Measurements from ENCODE around the gene POLA1.

POLA1 gene

GRCh38 chrX:24846550-24847150 lies 152.9 kb downstream of the POLA1 start:
- TF ChIP-seq TAF1 (IDR thresholded peaks at IDR 0.05; ENCODE audit: low read depth) (no peak), RAD21 (IDR thresholded peaks at IDR 0.05; ENCODE audit: low read depth) (no peak)

- TF ChIP-seq TAF1 (IDR thresholded peaks at IDR 0.05; ENCODE audit: low read depth) (no peak), FOXM1 (IDR thresholded peaks at IDR 0.05; ENCODE audit: borderline replicate concordance, low read depth) (no peak), EGR1 (IDR thresholded peaks at IDR 0.05) (no peak), YY1 (IDR thresholded peaks at IDR 0.05; ENCODE audit: low read depth) (no peak), TEAD4 (IDR thresholded peaks at IDR 0.05) (no peak), ZBTB7A (IDR thresholded peaks at IDR 0.05; ENCODE audit: low read depth) (no peak), TCF12 (IDR thresholded peaks at IDR 0.05; ENCODE audit: low read depth) (no peak), CREB1 (IDR thresholded peaks at IDR 0.05; ENCODE audit: low read depth) (no peak), NFIC (IDR thresholded peaks at IDR 0.05) (no peak), CEBPB (IDR thresholded peaks at IDR 0.05) (no peak), REST (IDR thresholded peaks at IDR 0.05; ENCODE audit: low read depth) (no peak), RAD21 (IDR thresholded peaks at IDR 0.05; ENCODE audit: low read depth) (no peak), EP300 (IDR thresholded peaks at IDR 0.05; ENCODE audit: borderline replicate concordance) (no peak)
- TF ChIP-seq, protein P1, sequence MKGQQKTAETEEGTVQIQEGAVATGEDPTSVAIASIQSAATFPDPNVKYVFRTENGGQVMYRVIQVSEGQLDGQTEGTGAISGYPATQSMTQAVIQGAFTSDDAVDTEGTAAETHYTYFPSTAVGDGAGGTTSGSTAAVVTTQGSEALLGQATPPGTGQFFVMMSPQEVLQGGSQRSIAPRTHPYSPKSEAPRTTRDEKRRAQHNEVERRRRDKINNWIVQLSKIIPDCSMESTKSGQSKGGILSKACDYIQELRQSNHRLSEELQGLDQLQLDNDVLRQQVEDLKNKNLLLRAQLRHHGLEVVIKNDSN (IDR thresholded peaks at IDR 0.05) = no peak
- TF ChIP-seq, protein P2, sequence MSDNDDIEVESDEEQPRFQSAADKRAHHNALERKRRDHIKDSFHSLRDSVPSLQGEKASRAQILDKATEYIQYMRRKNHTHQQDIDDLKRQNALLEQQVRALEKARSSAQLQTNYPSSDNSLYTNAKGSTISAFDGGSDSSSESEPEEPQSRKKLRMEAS (IDR thresholded peaks at IDR 0.05) = no peak
Measured at GRCh38 chrX:24851289-24851688, 157.6 kb downstream of the POLA1 start.

GRCh38 chrX:24851780-24852179 lies 158.1 kb downstream of the POLA1 start:
- TF ChIP-seq ZBTB7A (IDR thresholded peaks at IDR 0.05; ENCODE audit: low read depth) (no peak), EGR1 (IDR thresholded peaks at IDR 0.05) (no peak), RAD21 (IDR thresholded peaks at IDR 0.05; ENCODE audit: low read depth) (no peak), TEAD4 (IDR thresholded peaks at IDR 0.05) (no peak), FOXM1 (IDR thresholded peaks at IDR 0.05; ENCODE audit: borderline replicate concordance, low read depth) (no peak), TAF1 (IDR thresholded peaks at IDR 0.05; ENCODE audit: low read depth) (no peak), EP300 (IDR thresholded peaks at IDR 0.05; ENCODE audit: borderline replicate concordance) (no peak), CREB1 (IDR thresholded peaks at IDR 0.05; ENCODE audit: low read depth) (no peak), NFIC (IDR thresholded peaks at IDR 0.05) (no peak), TCF12 (IDR thresholded peaks at IDR 0.05; ENCODE audit: low read depth) (no peak), REST (IDR thresholded peaks at IDR 0.05; ENCODE audit: low read depth) (no peak), CEBPB (IDR thresholded peaks at IDR 0.05) (no peak), YY1 (IDR thresholded peaks at IDR 0.05; ENCODE audit: low read depth) (no peak)
- TF ChIP-seq, protein P1 (IDR thresholded peaks at IDR 0.05) = no peak
- TF ChIP-seq, protein P2 (IDR thresholded peaks at IDR 0.05) = no peak

DNA sequence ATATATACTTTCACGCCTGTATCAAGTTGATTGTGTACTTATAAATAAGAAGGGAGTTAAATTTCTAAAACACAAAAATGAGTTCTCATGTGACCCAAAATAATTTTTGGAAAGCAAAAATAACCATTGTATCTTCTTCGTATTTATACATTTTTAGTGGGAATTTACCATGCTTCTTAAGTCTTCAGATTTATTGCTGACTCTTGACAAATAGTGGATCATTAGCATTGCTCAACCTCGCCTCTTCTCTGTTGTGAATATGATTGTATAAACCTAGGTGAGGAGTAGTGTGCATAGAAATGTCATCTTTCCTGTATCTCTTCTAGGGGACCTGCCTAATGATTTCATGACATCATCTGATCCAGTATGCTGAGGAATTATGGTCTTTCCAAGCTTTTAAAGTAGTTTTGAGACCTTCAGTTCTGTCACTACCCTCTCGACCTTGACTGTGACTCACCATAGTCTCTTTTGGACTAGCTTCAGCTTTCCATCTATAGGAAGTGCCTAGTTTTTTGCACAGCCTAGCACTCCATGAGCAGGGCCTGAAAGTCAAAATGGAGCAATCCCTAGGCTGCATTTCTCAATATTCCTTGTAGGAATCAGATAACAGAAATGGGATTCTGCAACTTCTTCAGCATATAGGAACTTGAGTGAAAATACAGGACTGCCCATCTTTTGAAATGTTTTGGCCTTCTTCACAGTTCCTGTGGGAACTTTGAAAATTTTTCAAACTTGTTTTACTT lies 164.5 kb downstream of the POLA1 start:
- TF ChIP-seq EP300 (IDR thresholded peaks at IDR 0.05; ENCODE audit: borderline replicate concordance) (no peak), REST (IDR thresholded peaks at IDR 0.05; ENCODE audit: low read depth) (no peak), CEBPB (IDR thresholded peaks at IDR 0.05) (no peak), TAF1 (IDR thresholded peaks at IDR 0.05; ENCODE audit: low read depth) (no peak), RAD21 (IDR thresholded peaks at IDR 0.05; ENCODE audit: low read depth) (no peak), TEAD4 (IDR thresholded peaks at IDR 0.05) (no peak), YY1 (IDR thresholded peaks at IDR 0.05; ENCODE audit: low read depth) (no peak), NFIC (IDR thresholded peaks at IDR 0.05) (no peak), CREB1 (IDR thresholded peaks at IDR 0.05; ENCODE audit: low read depth) (no peak), TCF12 (IDR thresholded peaks at IDR 0.05; ENCODE audit: low read depth) (no peak), EGR1 (IDR thresholded peaks at IDR 0.05) (no peak), FOXM1 (IDR thresholded peaks at IDR 0.05; ENCODE audit: borderline replicate concordance, low read depth) (no peak), ZBTB7A (IDR thresholded peaks at IDR 0.05; ENCODE audit: low read depth) (no peak)
- TF ChIP-seq, protein P2 (IDR thresholded peaks at IDR 0.05) = no peak
- TF ChIP-seq, protein P1 (IDR thresholded peaks at IDR 0.05) = no peak

All from Ishikawa (cell line).